ENCODE results near the gene NOX4.
"Not testable (repeated sequence)": the region's sequence is repeated elsewhere in the genome, so short reads cannot be mapped to it uniquely, and the experiment has no call there.

- TF ChIP-seq EP300, POLR2A (IDR thresholded peaks at IDR 0.05): not testable (repeated sequence)
Observed at GRCh38 chr11:89333704-89334103, 157.5 kb downstream of the NOX4 start.
